SK-N-SH treated with all-trans-retinoic acid at 6 μM for 48 hours (cell line): Measurements from ENCODE around the gene IGF2R.

Experiments
- ARNTL ChIP-seq: fragments of 450-650 bp; formaldehyde crosslinking; IDR thresholded peaks from 2 replicates; pipeline ENCODE4 v1.5.0; 2020; ENCODE audit warnings: low read depth, mild to moderate bottlenecking, moderate library complexity, borderline replicate concordance
- BACH2 ChIP-seq: fragments of 250-450 bp; sonication (Bioruptor Pico); IDR thresholded peaks from 2 replicates; pipeline ENCODE4 v1.9.0; 2021; ENCODE audit warnings: mild to moderate bottlenecking, borderline replicate concordance
- CREB5 ChIP-seq: fragments of 250-450 bp; sonication (Bioruptor Pico); IDR thresholded peaks from 2 replicates; pipeline ENCODE4 v1.5.1; 2020; ENCODE audit warnings: low read depth, mild to moderate bottlenecking, moderate library complexity
- CSDC2 ChIP-seq: fragments of 250-450 bp; sonication (Bioruptor Pico); IDR thresholded peaks from 2 replicates; pipeline ENCODE4 v1.5.0; 2020; ENCODE audit warnings: mild to moderate bottlenecking, moderate library complexity
- CSRNP3 ChIP-seq: fragments of 250-450 bp; sonication (Bioruptor Pico); IDR thresholded peaks from 2 replicates; pipeline ENCODE4 v1.5.1; 2021; ENCODE audit warnings: mild to moderate bottlenecking, moderate library complexity
- GLIS3 ChIP-seq: fragments of 250-450 bp; sonication (Bioruptor Pico); IDR thresholded peaks from 2 replicates; pipeline ENCODE4 v1.5.0; 2020; ENCODE audit warnings: mild to moderate bottlenecking, moderate library complexity
- ISL1 ChIP-seq: fragments of 250-450 bp; sonication (Bioruptor Pico); IDR thresholded peaks from 2 replicates; pipeline ENCODE4 v2.1.2; 2022; ENCODE audit warnings: mild to moderate bottlenecking, moderate library complexity
- OSR1 ChIP-seq: fragments of 250-450 bp; sonication (Bioruptor Pico); IDR thresholded peaks from 2 replicates; pipeline ENCODE4 v1.8.0; 2022; ENCODE audit warnings: moderate library complexity, mild to moderate bottlenecking, inconsistent platforms
- TOX ChIP-seq: fragments of 250-450 bp; sonication (Bioruptor Pico); IDR thresholded peaks from 2 replicates; pipeline ENCODE4 v1.8.0; 2021; ENCODE audit warnings: mild to moderate bottlenecking, moderate library complexity, borderline replicate concordance
- ZFP3 ChIP-seq: fragments of 250-450 bp; sonication (Bioruptor Pico); IDR thresholded peaks from 2 replicates; pipeline ENCODE4 v1.5.0; 2020; ENCODE audit warnings: mild to moderate bottlenecking, moderate library complexity
- ZFP30 ChIP-seq: fragments of 450-650 bp; formaldehyde crosslinking; IDR thresholded peaks from 2 replicates; pipeline ENCODE4 v1.5.0; 2022; ENCODE audit warnings: mild to moderate bottlenecking, moderate library complexity

- TF ChIP-seq OSR1 (CRISPR knock-in tag) (no peak), CREB5 (CRISPR knock-in tag) (no peak), ZFP3 (CRISPR knock-in tag) (no peak), ZFP30 (CRISPR knock-in tag) (no peak), TOX (CRISPR knock-in tag) (no peak), ISL1 (CRISPR knock-in tag) (no peak), GLIS3 (no peak), CSRNP3 (no peak), ARNTL (CRISPR knock-in tag) (no peak), BACH2 (CRISPR knock-in tag) (no peak), CSDC2 (CRISPR knock-in tag) (no peak)
Observed at GRCh38 chr6:160069459-160069858, 100.6 kb downstream of the IGF2R start.
